SK-N-SH treated with all-trans-retinoic acid at 6 μM for 48 hours (cell line): ENCODE results near the gene KIFC3.

ENCODE experiments used
- ATAC-seq: fragments of 200-7000 bp; cut with Tn5 transposase; 3 replicates; pipeline ENCODE4 v1.9.1; 2020; ENCODE audit warnings: mild to moderate bottlenecking, moderate library complexity
- ARNTL ChIP-seq: fragments of 450-650 bp; formaldehyde crosslinking; IDR thresholded peaks from 2 replicates; pipeline ENCODE4 v1.5.0; 2020; ENCODE audit warnings: low read depth, mild to moderate bottlenecking, moderate library complexity, borderline replicate concordance
- BACH2 ChIP-seq: fragments of 250-450 bp; sonication (Bioruptor Pico); IDR thresholded peaks from 2 replicates; pipeline ENCODE4 v1.9.0; 2021; ENCODE audit warnings: mild to moderate bottlenecking, borderline replicate concordance
- CSDC2 ChIP-seq: fragments of 250-450 bp; sonication (Bioruptor Pico); IDR thresholded peaks from 2 replicates; pipeline ENCODE4 v1.5.0; 2020; ENCODE audit warnings: mild to moderate bottlenecking, moderate library complexity
- ESRRG ChIP-seq: fragments of 250-450 bp; sonication (Bioruptor Pico); IDR thresholded peaks from 2 replicates; pipeline ENCODE4 v1.6.1; 2021; ENCODE audit warnings: mild to moderate bottlenecking
- GLIS3 ChIP-seq: fragments of 250-450 bp; sonication (Bioruptor Pico); IDR thresholded peaks from 2 replicates; pipeline ENCODE4 v1.5.0; 2020; ENCODE audit warnings: mild to moderate bottlenecking, moderate library complexity
- OSR1 ChIP-seq: fragments of 250-450 bp; sonication (Bioruptor Pico); IDR thresholded peaks from 2 replicates; pipeline ENCODE4 v1.8.0; 2022; ENCODE audit warnings: moderate library complexity, mild to moderate bottlenecking, inconsistent platforms
- PPARA ChIP-seq: fragments of 250-450 bp; sonication (Bioruptor Pico); IDR thresholded peaks from 2 replicates; pipeline ENCODE4 v1.5.0; 2020; ENCODE audit warnings: mild to moderate bottlenecking, borderline replicate concordance
- SNAI2 ChIP-seq: fragments of 250-450 bp; sonication (Bioruptor Pico); IDR thresholded peaks from 2 replicates; pipeline ENCODE4 v1.5.0; 2020; ENCODE audit warnings: mild to moderate bottlenecking, moderate library complexity
- TCF4 ChIP-seq: fragments of 250-450 bp; sonication (Bioruptor Pico); IDR thresholded peaks from 2 replicates; pipeline ENCODE4 v1.8.0; 2021; ENCODE audit warnings: mild to moderate bottlenecking, moderate library complexity, borderline replicate concordance
- TOX ChIP-seq: fragments of 250-450 bp; sonication (Bioruptor Pico); IDR thresholded peaks from 2 replicates; pipeline ENCODE4 v1.8.0; 2021; ENCODE audit warnings: mild to moderate bottlenecking, moderate library complexity, borderline replicate concordance
- ZC3H10 ChIP-seq: fragments of 250-450 bp; sonication (Bioruptor Pico); IDR thresholded peaks from 2 replicates; pipeline ENCODE4 v1.5.1; 2021; ENCODE audit warnings: mild to moderate bottlenecking, moderate library complexity
- ZFP3 ChIP-seq: fragments of 250-450 bp; sonication (Bioruptor Pico); IDR thresholded peaks from 2 replicates; pipeline ENCODE4 v1.5.0; 2020; ENCODE audit warnings: mild to moderate bottlenecking, moderate library complexity
- ZFP30 ChIP-seq: fragments of 450-650 bp; formaldehyde crosslinking; IDR thresholded peaks from 2 replicates; pipeline ENCODE4 v1.5.0; 2022; ENCODE audit warnings: mild to moderate bottlenecking, moderate library complexity
- ZNF565 ChIP-seq: fragments of 450-650 bp; formaldehyde crosslinking; conservative IDR thresholded peaks from 2 replicates; pipeline ENCODE4 v1.5.0; 2020; ENCODE audit warnings: low read depth, mild to moderate bottlenecking, moderate library complexity
- ZNF70 ChIP-seq: fragments of 450-650 bp; formaldehyde crosslinking; IDR thresholded peaks from 2 replicates; pipeline ENCODE4 v1.5.0; 2020; ENCODE audit warnings: mild to moderate bottlenecking, moderate library complexity
- ZNF8 ChIP-seq: fragments of 450-650 bp; formaldehyde crosslinking; IDR thresholded peaks from 2 replicates; pipeline ENCODE4 v1.5.0; 2020; ENCODE audit warnings: mild to moderate bottlenecking, moderate library complexity
- TF ChIP-seq, protein P1 (sequence below): fragments of 250-450 bp; sonication (Bioruptor Pico); IDR thresholded peaks from 2 replicates; pipeline ENCODE4 v1.5.0; 2020; ENCODE audit warnings: mild to moderate bottlenecking, moderate library complexity
- TF ChIP-seq, protein P2 (sequence below): fragments of 250-450 bp; sonication (Bioruptor Pico); IDR thresholded peaks from 2 replicates; pipeline ENCODE4 v1.8.0; 2020; ENCODE audit warnings: mild to moderate bottlenecking, moderate library complexity, borderline replicate concordance
- TF ChIP-seq, protein P3 (sequence below): fragments of 250-450 bp; sonication (Bioruptor Pico); IDR thresholded peaks from 2 replicates; pipeline ENCODE4 v1.5.1; 2021; ENCODE audit warnings: mild to moderate bottlenecking, moderate library complexity
- TF ChIP-seq, protein P4 (sequence below): fragments of 250-450 bp; sonication (Bioruptor Pico); IDR thresholded peaks from 2 replicates; pipeline ENCODE4 v1.5.1; 2020; ENCODE audit warnings: low read depth, mild to moderate bottlenecking, moderate library complexity

Gene KIFC3

DNA sequence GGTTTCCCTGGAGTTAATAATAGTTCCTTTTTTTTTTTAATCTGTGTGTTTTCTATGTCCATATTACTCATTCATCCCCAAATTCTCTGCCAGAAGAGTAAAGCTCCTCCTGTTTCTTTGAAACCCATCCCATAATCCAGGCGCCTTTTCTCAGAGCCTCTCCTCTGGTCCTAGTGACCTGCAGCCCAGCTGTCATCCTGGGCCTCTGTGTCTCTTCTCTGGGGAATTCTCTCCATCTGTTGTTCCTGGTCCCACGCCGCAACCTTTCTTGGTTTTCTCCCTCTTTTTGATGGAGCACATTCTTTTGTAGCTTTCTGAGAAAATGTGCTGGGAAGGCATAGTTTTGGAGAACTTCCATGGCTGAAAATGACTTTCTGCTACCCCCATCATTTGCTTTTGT lies 56.5 kb downstream of the KIFC3 start:
- ATAC-seq: no peak

DNA sequence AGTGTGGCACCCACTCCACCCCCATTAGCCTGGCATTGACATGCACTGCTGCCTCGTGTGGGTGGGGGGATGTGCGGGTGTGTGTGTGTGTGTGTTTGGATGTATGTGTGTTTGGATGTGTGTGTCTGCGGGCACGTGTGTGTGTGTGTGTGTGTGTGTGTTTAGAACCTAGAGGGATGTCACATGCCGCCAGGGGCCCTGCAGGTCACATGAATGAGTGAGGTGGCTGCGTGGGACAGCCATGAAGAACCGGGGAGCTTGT lies 57.7 kb downstream of the KIFC3 start:
- ATAC-seq: no peak

More for the DNA sequence above, 56.5 kb downstream of the KIFC3 start:
- no peak for TF ChIP-seq ESRRG (CRISPR knock-in tag)
- TF ChIP-seq ZFP3 (CRISPR knock-in tag): no peak
- TF ChIP-seq ZNF70 (CRISPR knock-in tag): no peak
- TF ChIP-seq, protein P1, sequence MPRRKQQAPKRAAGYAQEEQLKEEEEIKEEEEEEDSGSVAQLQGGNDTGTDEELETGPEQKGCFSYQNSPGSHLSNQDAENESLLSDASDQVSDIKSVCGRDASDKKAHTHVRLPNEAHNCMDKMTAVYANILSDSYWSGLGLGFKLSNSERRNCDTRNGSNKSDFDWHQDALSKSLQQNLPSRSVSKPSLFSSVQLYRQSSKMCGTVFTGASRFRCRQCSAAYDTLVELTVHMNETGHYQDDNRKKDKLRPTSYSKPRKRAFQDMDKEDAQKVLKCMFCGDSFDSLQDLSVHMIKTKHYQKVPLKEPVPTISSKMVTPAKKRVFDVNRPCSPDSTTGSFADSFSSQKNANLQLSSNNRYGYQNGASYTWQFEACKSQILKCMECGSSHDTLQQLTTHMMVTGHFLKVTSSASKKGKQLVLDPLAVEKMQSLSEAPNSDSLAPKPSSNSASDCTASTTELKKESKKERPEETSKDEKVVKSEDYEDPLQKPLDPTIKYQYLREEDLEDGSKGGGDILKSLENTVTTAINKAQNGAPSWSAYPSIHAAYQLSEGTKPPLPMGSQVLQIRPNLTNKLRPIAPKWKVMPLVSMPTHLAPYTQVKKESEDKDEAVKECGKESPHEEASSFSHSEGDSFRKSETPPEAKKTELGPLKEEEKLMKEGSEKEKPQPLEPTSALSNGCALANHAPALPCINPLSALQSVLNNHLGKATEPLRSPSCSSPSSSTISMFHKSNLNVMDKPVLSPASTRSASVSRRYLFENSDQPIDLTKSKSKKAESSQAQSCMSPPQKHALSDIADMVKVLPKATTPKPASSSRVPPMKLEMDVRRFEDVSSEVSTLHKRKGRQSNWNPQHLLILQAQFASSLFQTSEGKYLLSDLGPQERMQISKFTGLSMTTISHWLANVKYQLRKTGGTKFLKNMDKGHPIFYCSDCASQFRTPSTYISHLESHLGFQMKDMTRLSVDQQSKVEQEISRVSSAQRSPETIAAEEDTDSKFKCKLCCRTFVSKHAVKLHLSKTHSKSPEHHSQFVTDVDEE (CRISPR knock-in tag): no peak
- TF ChIP-seq BACH2: no peak
- TF ChIP-seq, protein P2, sequence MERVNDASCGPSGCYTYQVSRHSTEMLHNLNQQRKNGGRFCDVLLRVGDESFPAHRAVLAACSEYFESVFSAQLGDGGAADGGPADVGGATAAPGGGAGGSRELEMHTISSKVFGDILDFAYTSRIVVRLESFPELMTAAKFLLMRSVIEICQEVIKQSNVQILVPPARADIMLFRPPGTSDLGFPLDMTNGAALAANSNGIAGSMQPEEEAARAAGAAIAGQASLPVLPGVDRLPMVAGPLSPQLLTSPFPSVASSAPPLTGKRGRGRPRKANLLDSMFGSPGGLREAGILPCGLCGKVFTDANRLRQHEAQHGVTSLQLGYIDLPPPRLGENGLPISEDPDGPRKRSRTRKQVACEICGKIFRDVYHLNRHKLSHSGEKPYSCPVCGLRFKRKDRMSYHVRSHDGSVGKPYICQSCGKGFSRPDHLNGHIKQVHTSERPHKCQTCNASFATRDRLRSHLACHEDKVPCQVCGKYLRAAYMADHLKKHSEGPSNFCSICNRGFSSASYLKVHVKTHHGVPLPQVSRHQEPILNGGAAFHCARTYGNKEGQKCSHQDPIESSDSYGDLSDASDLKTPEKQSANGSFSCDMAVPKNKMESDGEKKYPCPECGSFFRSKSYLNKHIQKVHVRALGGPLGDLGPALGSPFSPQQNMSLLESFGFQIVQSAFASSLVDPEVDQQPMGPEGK (CRISPR knock-in tag): no peak
- no peak for TF ChIP-seq OSR1 (CRISPR knock-in tag)
- TF ChIP-seq, protein P3, sequence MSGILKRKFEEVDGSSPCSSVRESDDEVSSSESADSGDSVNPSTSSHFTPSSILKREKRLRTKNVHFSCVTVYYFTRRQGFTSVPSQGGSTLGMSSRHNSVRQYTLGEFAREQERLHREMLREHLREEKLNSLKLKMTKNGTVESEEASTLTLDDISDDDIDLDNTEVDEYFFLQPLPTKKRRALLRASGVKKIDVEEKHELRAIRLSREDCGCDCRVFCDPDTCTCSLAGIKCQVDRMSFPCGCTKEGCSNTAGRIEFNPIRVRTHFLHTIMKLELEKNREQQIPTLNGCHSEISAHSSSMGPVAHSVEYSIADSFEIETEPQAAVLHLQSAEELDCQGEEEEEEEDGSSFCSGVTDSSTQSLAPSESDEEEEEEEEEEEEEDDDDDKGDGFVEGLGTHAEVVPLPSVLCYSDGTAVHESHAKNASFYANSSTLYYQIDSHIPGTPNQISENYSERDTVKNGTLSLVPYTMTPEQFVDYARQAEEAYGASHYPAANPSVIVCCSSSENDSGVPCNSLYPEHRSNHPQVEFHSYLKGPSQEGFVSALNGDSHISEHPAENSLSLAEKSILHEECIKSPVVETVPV (CRISPR knock-in tag): no peak
- TF ChIP-seq SNAI2 (CRISPR knock-in tag): no peak
- TF ChIP-seq ZNF8: no peak

More for the DNA sequence above, 57.7 kb downstream of the KIFC3 start:
- TF ChIP-seq PPARA (CRISPR knock-in tag) (no peak), ESRRG (CRISPR knock-in tag) (no peak), BACH2 (no peak), ZNF565 (CRISPR knock-in tag) (no peak), ZC3H10 (CRISPR knock-in tag) (no peak), ZFP30 (CRISPR knock-in tag) (no peak), GLIS3 (CRISPR knock-in tag) (no peak), CSDC2 (CRISPR knock-in tag) (no peak), ZNF70 (CRISPR knock-in tag) (no peak), SNAI2 (CRISPR knock-in tag) (no peak), TOX (CRISPR knock-in tag) (no peak), ARNTL (CRISPR knock-in tag) (no peak), OSR1 (CRISPR knock-in tag) (no peak), TCF4 (CRISPR knock-in tag) (no peak), ZNF8 (no peak)
- TF ChIP-seq, protein P1 (CRISPR knock-in tag): no peak
- TF ChIP-seq, protein P2 (CRISPR knock-in tag): no peak
- TF ChIP-seq, protein P4, sequence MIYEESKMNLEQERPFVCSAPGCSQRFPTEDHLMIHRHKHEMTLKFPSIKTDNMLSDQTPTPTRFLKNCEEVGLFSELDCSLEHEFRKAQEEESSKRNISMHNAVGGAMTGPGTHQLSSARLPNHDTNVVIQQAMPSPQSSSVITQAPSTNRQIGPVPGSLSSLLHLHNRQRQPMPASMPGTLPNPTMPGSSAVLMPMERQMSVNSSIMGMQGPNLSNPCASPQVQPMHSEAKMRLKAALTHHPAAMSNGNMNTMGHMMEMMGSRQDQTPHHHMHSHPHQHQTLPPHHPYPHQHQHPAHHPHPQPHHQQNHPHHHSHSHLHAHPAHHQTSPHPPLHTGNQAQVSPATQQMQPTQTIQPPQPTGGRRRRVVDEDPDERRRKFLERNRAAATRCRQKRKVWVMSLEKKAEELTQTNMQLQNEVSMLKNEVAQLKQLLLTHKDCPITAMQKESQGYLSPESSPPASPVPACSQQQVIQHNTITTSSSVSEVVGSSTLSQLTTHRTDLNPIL (CRISPR knock-in tag): no peak
- TF ChIP-seq, protein P3 (CRISPR knock-in tag): no peak
